ENCODE measurements around the gene P2RX1. TPM values are rescaled to one million over a fixed set of nuclear protein-coding genes. Genes with fewer than 3 reads are reported as not detected.

P2RX1 gene
- total RNA-seq, 1 experiment from 2014 or later = not detected

GRCh38 chr17:3964203-3965117 lies 48.2 kb upstream of the P2RX1 start, which contains the start of gene ATP2A3:
TSS of gene ATP2A3 (minus strand) at chr17:3964437. CDS start at chr17:3964291, 146 bp downstream.
- Histone ChIP-seq H3K23me2 (ENCODE audit: insufficient read length, low read depth, low read length, poor library complexity, severe bottlenecking) (peaks cover 3% of the 10 kb centered on the region), H3K18ac (ENCODE audit: insufficient read length, low read depth, low read length) (no peak within 1 kb of the TSS), H3K27me3 (ENCODE audit: insufficient read depth, low read length) (no peaks in the 10 kb centered on the region; the same call in 1 of the 2 replicates), H3K79me2 (ENCODE audit: insufficient read depth, low read length) (no peaks in the 10 kb centered on the region), H3K9ac (ENCODE audit: extremely low read depth, insufficient read length, low read length) (no peak within 1 kb of the TSS), H3T11ph (ENCODE audit: low read length) (no peak within 1 kb of the TSS), H3K4me1 (ENCODE audit: insufficient read depth, low read length) (peaks cover 3% of the 10 kb centered on the region; the same call in 1 of the 2 replicates), H4K91ac (ENCODE audit: insufficient read length, low read depth, low read length) (no peak within 1 kb of the TSS), H4K8ac (replicated peaks; ENCODE audit: insufficient read length, low read depth, low read length) (no peak within 1 kb of the TSS), H2BK15ac (ENCODE audit: low read depth, low read length) (no peak within 1 kb of the TSS), H2BK12ac (ENCODE audit: insufficient read length, low read depth, low read length) (no peak within 1 kb of the TSS), H3K27ac (ENCODE audit: insufficient read length, low read depth, low read length) (no peak within 1 kb of the TSS), H3K14ac (ENCODE audit: insufficient read depth, low read length) (no peak within 1 kb of the TSS), H4K20me1 (ENCODE audit: control insufficient read depth, insufficient read depth, insufficient read length) (no peaks in the 10 kb centered on the region), H2BK5ac (ENCODE audit: insufficient read length, low read length) (no peak within 1 kb of the TSS), H3K79me1 (ENCODE audit: insufficient read depth, low read depth, low read length, poor library complexity, severe bottlenecking) (no peaks in the 10 kb centered on the region), H4K5ac (ENCODE audit: insufficient read length, low read depth, low read length) (no peak within 1 kb of the TSS), H3K56ac (ENCODE audit: insufficient read length, low read depth, low read length) (no peak within 1 kb of the TSS), H2BK120ac (ENCODE audit: low read depth, low read length, poor library complexity, severe bottlenecking) (no peak within 1 kb of the TSS), H3K4ac (ENCODE audit: low read depth, low read length) (no peak within 1 kb of the TSS), H3K9me3 (ENCODE audit: control insufficient read depth, low read depth, low read length) (no peaks in the 10 kb centered on the region), H3K23ac (ENCODE audit: insufficient read length, low read depth, low read length) (no peak within 1 kb of the TSS), H3K4me2 (ENCODE audit: insufficient read depth, insufficient read length, low read length) (peak within 1 kb of the TSS; percentile 51), H2BK20ac (ENCODE audit: low read depth, low read length, poor library complexity, severe bottlenecking) (no peak within 1 kb of the TSS), H2AFZ (ENCODE audit: low read length) (no peak within 1 kb of the TSS), H2AK5ac (ENCODE audit: insufficient read length, low read length) (no peak within 1 kb of the TSS)
- no peak for TF ChIP-seq CTCF (conservative IDR thresholded peaks at IDR 0.05)
- Mint-ChIP-seq H3K4me1 (peaks cover 23 to 27% of the 10 kb centered on the region in 2 experiments), H3K36me3 (ENCODE audit: insufficient read depth in 1 of 3, low read depth in 3 of 3) (no peaks in the 10 kb centered on the region), H3K27ac (peak within 1 kb of the TSS in 1 of 3 experiments; percentile 52; a peak in 1 of 7 replicates), H3K27me3 (ENCODE audit: low read depth) (peaks cover 34% of the 10 kb centered on the region), H3K9me3 (no peaks in the 10 kb centered on the region), H3K4me3 (peak within 1 kb of the TSS; percentile 67 to 86)
- WGBS (ENCODE audit: extremely low coverage, insufficient read length, low lambda C conversion rate) = no CpG with 5 or more reads among the region's 92 CpGs
- DNase-seq = no peak
